HepG2 (cell line): ENCODE results near the gene COL10A1. TPM values are rescaled to one million over a fixed set of nuclear protein-coding genes. Genes with fewer than 3 reads are reported as not detected.
A peak's percentile ranks its signal among the peaks of the same experiment; 100 is the strongest.

Experiments used
- GABPB1 ChIP-seq: IDR thresholded peaks from 2 replicates; pipeline ENCODE4 v1.6.1; 2016; ENCODE audit warnings: mild to moderate bottlenecking, missing genetic modification reagents, moderate library complexity, missing compliant biosample characterization
- GZF1 ChIP-seq: sonication (generic); formaldehyde crosslinking; IDR thresholded peaks from 2 replicates; pipeline ENCODE4 v1.5.1; 2020; ENCODE audit warnings: mild to moderate bottlenecking, missing genetic modification reagents
- MLLT10 ChIP-seq: sonication (generic); formaldehyde crosslinking; IDR thresholded peaks from 2 replicates; pipeline ENCODE4 v1.4.0; 2020; ENCODE audit warnings: missing genetic modification reagents
- RFX5 ChIP-seq: IDR thresholded peaks from 2 replicates; pipeline ENCODE4 v1.6.1; 2011; ENCODE audit warnings: low read depth, low read length, improper control_type of control experiment
- SCMH1 ChIP-seq: sonication (generic); formaldehyde crosslinking; IDR thresholded peaks from 2 replicates; pipeline ENCODE4 v1.9.0; 2021; ENCODE audit warnings: missing genetic modification reagents, mild to moderate bottlenecking, borderline replicate concordance
- ZBTB21 ChIP-seq: sonication (generic); formaldehyde crosslinking; IDR thresholded peaks from 2 replicates; pipeline ENCODE4 v1.4.0; 2020; ENCODE audit warnings: missing genetic modification reagents
- ZNF773 ChIP-seq: sonication (generic); formaldehyde crosslinking; IDR thresholded peaks from 2 replicates; pipeline ENCODE4 v1.4.0; 2020; ENCODE audit warnings: missing genetic modification reagents, borderline replicate concordance
- ZNF883 ChIP-seq: sonication (generic); formaldehyde crosslinking; IDR thresholded peaks from 2 replicates; pipeline ENCODE4 v1.5.1; 2020; ENCODE audit warnings: mild to moderate bottlenecking, missing genetic modification reagents; ENCODE audit errors: not compliant biosample characterization
- ZSCAN21 ChIP-seq: sonication (generic); formaldehyde crosslinking; IDR thresholded peaks from 2 replicates; pipeline ENCODE4 v1.8.0; 2022; ENCODE audit warnings: mild to moderate bottlenecking, missing genetic modification reagents, moderate library complexity, borderline replicate concordance
- polyA plus RNA-seq, 8 experiments: library from polyadenylated mRNA; depleted of rRNA in 3 of 8; stranded (reverse) in 7 of 8; unstranded in 1 of 8; fragments of >200 nt; fragmentation: Illumina TruSeq in 4 of 8; extraction: Trizol in 4 of 8; gene quantifications; 2 replicates each; pipeline versions ENCODE4 v1.2.1 to v1.2.3, GENCODE V29; 2011 to 2016; ENCODE audit warnings: low read depth in 4 of 8, missing spikeins in 1 of 8, mixed read lengths in 1 of 8; ENCODE audit not compliant: insufficient read depth in 1 of 8
- total RNA-seq, 5 experiments: library from RNA; depleted of rRNA; stranded (reverse); fragments of >200 nt; fragmentation: Illumina TruSeq; extraction: Trizol; gene quantifications; 2 replicates each; pipeline ENCODE4 v1.2.3, GENCODE V29; 2016; ENCODE audit warnings: low read depth in 1 of 5
- TF ChIP-seq, protein P1 (sequence below), 2 experiments: fragments of 450-650 bp in 1 of 2; sonication (generic) in 1 of 2; formaldehyde crosslinking in 1 of 2; IDR thresholded peaks; 2 replicates each; pipeline versions ENCODE4 v1.6.1 to v1.8.0; 2016 to 2022; ENCODE audit warnings: antibody characterized with exemption in 1 of 2, mild to moderate bottlenecking in 1 of 2, missing genetic modification reagents in 1 of 2
- TF ChIP-seq, protein P2 (sequence below): IDR thresholded peaks from 2 replicates; pipeline ENCODE4 v1.6.1; 2016; ENCODE audit warnings: mild to moderate bottlenecking, missing biosample characterization, missing genetic modification reagents
- TF ChIP-seq, protein P3 (sequence below): sonication (generic); formaldehyde crosslinking; IDR thresholded peaks from 2 replicates; pipeline ENCODE4 v1.9.0; 2022; ENCODE audit warnings: low read depth, missing genetic modification reagents
- TF ChIP-seq, protein P4 (sequence below): sonication (generic); formaldehyde crosslinking; IDR thresholded peaks from 2 replicates; pipeline ENCODE4 v1.5.0; 2020; ENCODE audit warnings: missing genetic modification reagents

Gene COL10A1
- total and polyA plus RNA-seq, 2 of the 13 experiments (the other 11 are each of a cell fraction or from before 2014, with no cell fraction given) = 0.07 TPM; not detected in 1

DNA sequence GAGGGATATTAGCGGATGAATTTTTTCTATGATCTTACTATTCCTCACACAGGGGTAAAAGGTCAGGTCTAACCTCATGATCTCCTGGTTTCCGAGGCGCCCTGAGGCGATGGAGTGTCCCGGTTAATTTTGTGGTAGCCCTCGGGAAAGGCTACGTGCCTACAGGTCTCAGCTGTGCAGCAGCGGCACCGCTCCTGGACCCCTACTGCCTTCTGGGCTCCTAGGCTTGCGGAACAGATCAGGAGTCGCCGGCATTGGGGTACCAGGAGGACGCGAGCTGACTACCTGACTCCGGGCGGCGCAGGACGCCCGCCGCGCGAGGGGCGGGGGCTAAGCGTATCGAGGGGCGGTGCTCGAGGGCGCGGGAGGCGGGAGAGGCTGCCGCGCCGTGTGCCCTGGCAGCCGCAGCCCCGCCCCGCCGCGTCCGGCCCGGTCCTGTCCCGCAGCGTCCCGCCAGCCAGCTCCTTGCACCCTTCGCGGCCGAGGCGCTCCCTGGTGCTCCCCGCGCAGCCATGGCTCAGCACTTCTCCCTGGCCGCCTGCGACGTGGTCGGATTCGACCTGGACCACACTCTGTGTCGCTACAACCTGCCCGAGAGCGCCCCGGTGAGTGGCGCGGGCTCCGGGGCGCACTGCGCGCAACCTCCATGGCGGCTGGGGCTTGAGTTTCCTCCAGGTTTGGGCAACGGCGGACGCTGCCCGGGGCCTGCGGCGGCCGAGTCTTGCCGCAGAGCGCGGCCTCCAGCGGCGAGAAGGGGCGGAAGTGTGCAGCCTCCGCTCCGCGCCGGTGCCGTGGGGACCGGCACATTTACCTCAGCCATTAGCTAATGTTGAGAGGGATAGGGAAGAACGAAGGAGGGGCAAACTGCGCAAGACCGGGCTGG is 25.3 kb downstream of the COL10A1 start, which contains the start of gene NT5DC1 (continued):
- TF ChIP-seq, protein P1, sequence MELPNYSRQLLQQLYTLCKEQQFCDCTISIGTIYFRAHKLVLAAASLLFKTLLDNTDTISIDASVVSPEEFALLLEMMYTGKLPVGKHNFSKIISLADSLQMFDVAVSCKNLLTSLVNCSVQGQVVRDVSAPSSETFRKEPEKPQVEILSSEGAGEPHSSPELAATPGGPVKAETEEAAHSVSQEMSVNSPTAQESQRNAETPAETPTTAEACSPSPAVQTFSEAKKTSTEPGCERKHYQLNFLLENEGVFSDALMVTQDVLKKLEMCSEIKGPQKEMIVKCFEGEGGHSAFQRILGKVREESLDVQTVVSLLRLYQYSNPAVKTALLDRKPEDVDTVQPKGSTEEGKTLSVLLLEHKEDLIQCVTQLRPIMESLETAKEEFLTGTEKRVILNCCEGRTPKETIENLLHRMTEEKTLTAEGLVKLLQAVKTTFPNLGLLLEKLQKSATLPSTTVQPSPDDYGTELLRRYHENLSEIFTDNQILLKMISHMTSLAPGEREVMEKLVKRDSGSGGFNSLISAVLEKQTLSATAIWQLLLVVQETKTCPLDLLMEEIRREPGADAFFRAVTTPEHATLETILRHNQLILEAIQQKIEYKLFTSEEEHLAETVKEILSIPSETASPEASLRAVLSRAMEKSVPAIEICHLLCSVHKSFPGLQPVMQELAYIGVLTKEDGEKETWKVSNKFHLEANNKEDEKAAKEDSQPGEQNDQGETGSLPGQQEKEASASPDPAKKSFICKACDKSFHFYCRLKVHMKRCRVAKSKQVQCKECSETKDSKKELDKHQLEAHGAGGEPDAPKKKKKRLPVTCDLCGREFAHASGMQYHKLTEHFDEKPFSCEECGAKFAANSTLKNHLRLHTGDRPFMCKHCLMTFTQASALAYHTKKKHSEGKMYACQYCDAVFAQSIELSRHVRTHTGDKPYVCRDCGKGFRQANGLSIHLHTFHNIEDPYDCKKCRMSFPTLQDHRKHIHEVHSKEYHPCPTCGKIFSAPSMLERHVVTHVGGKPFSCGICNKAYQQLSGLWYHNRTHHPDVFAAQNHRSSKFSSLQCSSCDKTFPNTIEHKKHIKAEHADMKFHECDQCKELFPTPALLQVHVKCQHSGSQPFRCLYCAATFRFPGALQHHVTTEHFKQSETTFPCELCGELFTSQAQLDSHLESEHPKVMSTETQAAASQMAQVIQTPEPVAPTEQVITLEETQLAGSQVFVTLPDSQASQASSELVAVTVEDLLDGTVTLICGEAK (IDR thresholded peaks at IDR 0.05) = no peak
- TF ChIP-seq, protein P1 (CRISPR knock-in tag; IDR thresholded peaks at IDR 0.05) = peak; percentile 85; the same call in 1 of the 2 replicates
- no peak; the same call in 1 of the 2 replicates for TF ChIP-seq GZF1
- peak; percentile 91 for TF ChIP-seq GABPB1 (CRISPR knock-in tag)
- TF ChIP-seq RFX5 = peak; percentile 31; the same call in 1 of the 2 replicates
- TF ChIP-seq, protein P2, sequence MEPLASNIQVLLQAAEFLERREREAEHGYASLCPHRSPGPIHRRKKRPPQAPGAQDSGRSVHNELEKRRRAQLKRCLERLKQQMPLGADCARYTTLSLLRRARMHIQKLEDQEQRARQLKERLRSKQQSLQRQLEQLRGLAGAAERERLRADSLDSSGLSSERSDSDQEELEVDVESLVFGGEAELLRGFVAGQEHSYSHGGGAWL (CRISPR knock-in tag) = 0 out of 2 replicates have a peak, but pooled peaks have one; percentile 62
- peak; percentile 99 for TF ChIP-seq ZNF883 (CRISPR knock-in tag)
- TF ChIP-seq MLLT10 = no peak
- no peak for TF ChIP-seq SCMH1 (CRISPR knock-in tag)
- TF ChIP-seq ZBTB21 (CRISPR knock-in tag) = no peak
- TF ChIP-seq, protein P3, sequence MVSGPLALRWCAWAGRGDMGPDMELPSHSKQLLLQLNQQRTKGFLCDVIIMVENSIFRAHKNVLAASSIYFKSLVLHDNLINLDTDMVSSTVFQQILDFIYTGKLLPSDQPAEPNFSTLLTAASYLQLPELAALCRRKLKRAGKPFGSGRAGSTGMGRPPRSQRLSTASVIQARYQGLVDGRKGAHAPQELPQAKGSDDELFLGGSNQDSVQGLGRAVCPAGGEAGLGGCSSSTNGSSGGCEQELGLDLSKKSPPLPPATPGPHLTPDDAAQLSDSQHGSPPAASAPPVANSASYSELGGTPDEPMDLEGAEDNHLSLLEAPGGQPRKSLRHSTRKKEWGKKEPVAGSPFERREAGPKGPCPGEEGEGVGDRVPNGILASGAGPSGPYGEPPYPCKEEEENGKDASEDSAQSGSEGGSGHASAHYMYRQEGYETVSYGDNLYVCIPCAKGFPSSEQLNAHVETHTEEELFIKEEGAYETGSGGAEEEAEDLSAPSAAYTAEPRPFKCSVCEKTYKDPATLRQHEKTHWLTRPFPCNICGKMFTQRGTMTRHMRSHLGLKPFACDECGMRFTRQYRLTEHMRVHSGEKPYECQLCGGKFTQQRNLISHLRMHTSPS (CRISPR knock-in tag) = peak; percentile 61
- TF ChIP-seq ZNF773 (CRISPR knock-in tag) = peak; percentile 97
- TF ChIP-seq, protein P4, sequence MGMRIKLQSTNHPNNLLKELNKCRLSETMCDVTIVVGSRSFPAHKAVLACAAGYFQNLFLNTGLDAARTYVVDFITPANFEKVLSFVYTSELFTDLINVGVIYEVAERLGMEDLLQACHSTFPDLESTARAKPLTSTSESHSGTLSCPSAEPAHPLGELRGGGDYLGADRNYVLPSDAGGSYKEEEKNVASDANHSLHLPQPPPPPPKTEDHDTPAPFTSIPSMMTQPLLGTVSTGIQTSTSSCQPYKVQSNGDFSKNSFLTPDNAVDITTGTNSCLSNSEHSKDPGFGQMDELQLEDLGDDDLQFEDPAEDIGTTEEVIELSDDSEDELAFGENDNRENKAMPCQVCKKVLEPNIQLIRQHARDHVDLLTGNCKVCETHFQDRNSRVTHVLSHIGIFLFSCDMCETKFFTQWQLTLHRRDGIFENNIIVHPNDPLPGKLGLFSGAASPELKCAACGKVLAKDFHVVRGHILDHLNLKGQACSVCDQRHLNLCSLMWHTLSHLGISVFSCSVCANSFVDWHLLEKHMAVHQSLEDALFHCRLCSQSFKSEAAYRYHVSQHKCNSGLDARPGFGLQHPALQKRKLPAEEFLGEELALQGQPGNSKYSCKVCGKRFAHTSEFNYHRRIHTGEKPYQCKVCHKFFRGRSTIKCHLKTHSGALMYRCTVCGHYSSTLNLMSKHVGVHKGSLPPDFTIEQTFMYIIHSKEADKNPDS = peak; percentile 97
- TF ChIP-seq ZSCAN21 (CRISPR knock-in tag) = peak; percentile 99
